ENCODE results near the gene TIMM44.

GRCh38 chr19:7978179-7978825, 34.8 kb upstream of the TIMM44 start:
- TF ChIP-seq CTCF (IDR thresholded peaks at IDR 0.05) (no peak), USF2 (IDR thresholded peaks at IDR 0.05; ENCODE audit: borderline replicate concordance, low read depth, low read length) (no peak), REST (IDR thresholded peaks at IDR 0.05; ENCODE audit: low read depth, low read length) (no peak), SIN3A (IDR thresholded peaks at IDR 0.05; ENCODE audit: borderline replicate concordance, low read depth, low read length) (no peak)

Measured in SK-N-SH (cell line).